LNCaP clone FGC (cell line): ENCODE results near the gene QKI.

Experiments used
- DNase-seq: peaks from one replicate; pipeline ENCODE4 v3.0.0-alpha.2; 2011; ENCODE audit warnings: low read depth
- H3K4me3 ChIP-seq: 2 replicates; pipeline ENCODE4 v1.5.1; 2011; ENCODE audit warnings: mild to moderate bottlenecking, low read depth, low read length, control low read depth
- TF ChIP-seq, protein P1 (sequence below): IDR thresholded peaks from 2 replicates; pipeline ENCODE4 v1.5.1; 2012; ENCODE audit warnings: mild to moderate bottlenecking; ENCODE audit not compliant: control insufficient read depth, insufficient read depth; ENCODE audit errors: extremely low read depth

The QKI gene

GRCh38 chr6:163501026-163501425 lies 86.5 kb downstream of the QKI start:
- H3K4me3 ChIP-seq = no peak overlapping the region
- no peak for DNase-seq
- TF ChIP-seq, protein P1, sequence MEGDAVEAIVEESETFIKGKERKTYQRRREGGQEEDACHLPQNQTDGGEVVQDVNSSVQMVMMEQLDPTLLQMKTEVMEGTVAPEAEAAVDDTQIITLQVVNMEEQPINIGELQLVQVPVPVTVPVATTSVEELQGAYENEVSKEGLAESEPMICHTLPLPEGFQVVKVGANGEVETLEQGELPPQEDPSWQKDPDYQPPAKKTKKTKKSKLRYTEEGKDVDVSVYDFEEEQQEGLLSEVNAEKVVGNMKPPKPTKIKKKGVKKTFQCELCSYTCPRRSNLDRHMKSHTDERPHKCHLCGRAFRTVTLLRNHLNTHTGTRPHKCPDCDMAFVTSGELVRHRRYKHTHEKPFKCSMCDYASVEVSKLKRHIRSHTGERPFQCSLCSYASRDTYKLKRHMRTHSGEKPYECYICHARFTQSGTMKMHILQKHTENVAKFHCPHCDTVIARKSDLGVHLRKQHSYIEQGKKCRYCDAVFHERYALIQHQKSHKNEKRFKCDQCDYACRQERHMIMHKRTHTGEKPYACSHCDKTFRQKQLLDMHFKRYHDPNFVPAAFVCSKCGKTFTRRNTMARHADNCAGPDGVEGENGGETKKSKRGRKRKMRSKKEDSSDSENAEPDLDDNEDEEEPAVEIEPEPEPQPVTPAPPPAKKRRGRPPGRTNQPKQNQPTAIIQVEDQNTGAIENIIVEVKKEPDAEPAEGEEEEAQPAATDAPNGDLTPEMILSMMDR = no peak

- no peak for DNase-seq
- H3K4me3 ChIP-seq = no peak overlapping the region
- TF ChIP-seq, protein P1 = no peak
These were observed 86.9 kb downstream of the QKI start for GRCh38 chr6:163501439-163501838.

DNA sequence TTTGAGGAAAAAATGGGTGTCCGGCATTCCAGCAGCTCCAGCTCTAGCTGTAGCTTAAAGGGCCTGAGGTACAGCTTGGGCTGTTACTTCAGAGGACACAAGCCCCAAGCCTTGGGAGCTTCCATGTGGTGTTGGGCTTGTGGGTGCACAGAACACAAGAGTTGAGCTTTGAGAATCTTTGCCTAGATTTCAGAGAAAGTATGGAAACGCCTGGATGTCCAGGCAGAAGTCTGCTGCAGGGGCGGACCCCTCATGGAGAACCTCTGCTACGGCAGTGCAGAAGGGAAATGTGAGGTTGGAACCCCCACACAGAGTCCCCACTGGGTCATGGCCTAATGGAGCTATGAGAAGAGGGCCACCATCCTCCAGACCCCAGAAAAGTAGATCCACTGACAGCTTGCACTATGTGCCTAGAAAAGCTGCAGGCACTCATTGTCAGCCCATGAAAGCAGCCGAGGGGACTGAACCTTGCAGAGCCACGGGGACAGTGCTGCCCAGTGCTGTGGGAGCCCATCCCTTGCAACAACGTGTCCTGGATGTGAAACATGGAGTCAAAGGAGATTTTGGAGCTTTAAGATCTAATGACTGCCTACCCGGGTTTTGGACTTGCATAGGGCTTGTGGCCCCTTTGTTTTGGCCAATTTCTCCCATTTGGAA lies 90.6 kb downstream of the QKI start:
- TF ChIP-seq, protein P1 = no peak
- no peak overlapping the region for H3K4me3 ChIP-seq

GRCh38 chr6:163507965-163508364 lies 93.4 kb downstream of the QKI start:
- TF ChIP-seq, protein P1 = no peak
- no peak overlapping the region for H3K4me3 ChIP-seq
- no peak for DNase-seq

More for the DNA sequence above, 90.6 kb downstream of the QKI start:
- no peak for DNase-seq

DNA sequence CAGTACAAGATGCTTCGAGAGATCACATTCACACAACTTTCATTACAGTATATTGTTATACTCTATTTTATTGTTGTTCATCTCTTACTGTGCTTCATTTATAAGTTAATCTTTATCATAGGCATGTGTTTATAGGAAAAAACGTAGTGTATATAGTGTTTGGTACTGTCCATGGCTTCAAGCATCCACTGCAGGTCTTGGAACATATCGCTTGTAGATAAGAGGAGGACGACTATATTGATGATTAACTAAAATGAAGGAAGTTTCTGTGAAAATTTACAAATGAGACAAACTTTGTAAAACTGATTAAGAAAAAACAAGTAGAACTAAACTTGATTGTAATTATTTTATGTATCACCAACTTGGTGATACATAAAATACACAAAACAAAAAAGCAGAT lies 98.5 kb downstream of the QKI start:
- no peak for DNase-seq
- H3K4me3 ChIP-seq = no peak overlapping the region
- TF ChIP-seq, protein P1 = no peak

DNA sequence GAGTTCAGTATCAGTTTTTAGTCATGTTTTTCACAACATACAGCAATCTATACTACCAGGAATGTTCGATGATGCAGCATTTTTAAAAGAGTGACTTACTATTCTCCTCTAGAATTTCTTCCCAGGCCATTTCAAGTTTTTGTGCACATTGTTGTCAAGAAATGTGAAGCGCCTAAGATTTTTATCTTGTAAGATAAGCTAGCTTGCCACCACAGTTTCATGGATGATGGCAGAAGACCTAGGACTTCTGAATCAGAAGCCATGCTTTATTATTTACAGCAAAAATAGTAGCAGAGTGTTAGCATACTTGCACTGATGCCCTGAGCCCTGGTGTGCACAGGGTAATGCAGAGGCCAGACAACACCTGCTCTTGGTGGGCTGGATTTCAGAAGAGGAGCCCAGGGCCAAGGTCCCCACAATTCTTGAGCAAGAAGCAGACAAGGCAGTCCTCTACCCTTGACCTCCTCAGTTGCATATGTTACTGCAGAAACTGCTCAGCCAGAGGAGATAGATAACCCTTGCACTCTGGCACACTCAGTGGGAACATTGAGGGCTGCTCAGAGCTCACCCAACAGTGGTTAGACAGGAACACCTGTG lies 99.2 kb downstream of the QKI start:
- no peak overlapping the region for H3K4me3 ChIP-seq
- TF ChIP-seq, protein P1 = no peak
- no peak for DNase-seq

DNA sequence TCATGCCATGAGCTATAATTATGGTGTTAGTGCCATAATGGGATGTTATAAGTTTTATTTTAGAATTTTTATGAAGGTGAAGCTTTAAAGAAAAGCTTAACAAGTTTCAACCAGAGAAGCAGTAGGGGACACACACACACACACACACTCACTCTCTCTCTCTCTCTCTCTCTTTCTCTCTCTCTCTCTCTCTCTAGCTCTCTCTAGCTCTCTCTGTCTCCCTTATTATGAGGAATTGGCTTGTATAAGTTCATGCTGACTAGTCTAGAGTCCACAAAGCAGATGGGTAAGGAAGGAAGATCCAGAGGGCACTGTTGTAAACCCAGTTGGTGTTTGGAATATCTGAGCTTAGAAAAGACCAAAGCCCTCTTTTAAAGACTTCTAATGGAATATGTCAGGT lies 102.4 kb downstream of the QKI start:
- TF ChIP-seq, protein P1 = no peak
- no peak overlapping the region for H3K4me3 ChIP-seq
- no peak for DNase-seq
